Fibroblast of pulmonary artery (primary cell): ENCODE measurements around the gene GSE1.
A peak's percentile ranks its signal among the peaks of the same experiment; 100 is the strongest.

ENCODE experiments used
- DNase-seq: peaks from one replicate; pipeline ENCODE4 v3.0.0-alpha.2; 2010; ENCODE audit warnings: low read depth
- H3K4me3 ChIP-seq: replicated peaks from 2 replicates; pipeline ENCODE4 v1.5.1; 2011; ENCODE audit warnings: low read depth, mild to moderate bottlenecking, control low read depth, low read length, moderate library complexity
- TF ChIP-seq, protein P1 (sequence below): IDR thresholded peaks from 2 replicates; pipeline ENCODE4 v1.5.1; 2011; ENCODE audit warnings: mild to moderate bottlenecking, control low read depth, low read length, inconsistent platforms; ENCODE audit errors: missing control alignments

The GSE1 gene

DNA sequence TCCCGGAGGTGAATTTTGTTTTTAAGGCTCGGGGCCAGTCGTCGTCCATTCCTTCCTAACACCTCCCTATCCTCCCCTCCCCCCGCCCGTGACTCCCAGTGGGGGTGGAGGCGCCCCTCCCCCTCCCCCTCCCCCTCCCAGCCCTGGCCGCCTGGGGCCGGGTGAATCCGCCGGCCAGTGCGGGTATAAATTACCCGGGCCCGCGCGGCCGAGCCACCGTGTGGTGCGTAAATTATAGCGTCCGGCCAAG lies 2.0 kb upstream of the GSE1 start:
- TF ChIP-seq, protein P1, sequence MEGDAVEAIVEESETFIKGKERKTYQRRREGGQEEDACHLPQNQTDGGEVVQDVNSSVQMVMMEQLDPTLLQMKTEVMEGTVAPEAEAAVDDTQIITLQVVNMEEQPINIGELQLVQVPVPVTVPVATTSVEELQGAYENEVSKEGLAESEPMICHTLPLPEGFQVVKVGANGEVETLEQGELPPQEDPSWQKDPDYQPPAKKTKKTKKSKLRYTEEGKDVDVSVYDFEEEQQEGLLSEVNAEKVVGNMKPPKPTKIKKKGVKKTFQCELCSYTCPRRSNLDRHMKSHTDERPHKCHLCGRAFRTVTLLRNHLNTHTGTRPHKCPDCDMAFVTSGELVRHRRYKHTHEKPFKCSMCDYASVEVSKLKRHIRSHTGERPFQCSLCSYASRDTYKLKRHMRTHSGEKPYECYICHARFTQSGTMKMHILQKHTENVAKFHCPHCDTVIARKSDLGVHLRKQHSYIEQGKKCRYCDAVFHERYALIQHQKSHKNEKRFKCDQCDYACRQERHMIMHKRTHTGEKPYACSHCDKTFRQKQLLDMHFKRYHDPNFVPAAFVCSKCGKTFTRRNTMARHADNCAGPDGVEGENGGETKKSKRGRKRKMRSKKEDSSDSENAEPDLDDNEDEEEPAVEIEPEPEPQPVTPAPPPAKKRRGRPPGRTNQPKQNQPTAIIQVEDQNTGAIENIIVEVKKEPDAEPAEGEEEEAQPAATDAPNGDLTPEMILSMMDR: no peak
- no peak for DNase-seq
- peak overlapping the region; percentile 49 for H3K4me3 ChIP-seq

DNA sequence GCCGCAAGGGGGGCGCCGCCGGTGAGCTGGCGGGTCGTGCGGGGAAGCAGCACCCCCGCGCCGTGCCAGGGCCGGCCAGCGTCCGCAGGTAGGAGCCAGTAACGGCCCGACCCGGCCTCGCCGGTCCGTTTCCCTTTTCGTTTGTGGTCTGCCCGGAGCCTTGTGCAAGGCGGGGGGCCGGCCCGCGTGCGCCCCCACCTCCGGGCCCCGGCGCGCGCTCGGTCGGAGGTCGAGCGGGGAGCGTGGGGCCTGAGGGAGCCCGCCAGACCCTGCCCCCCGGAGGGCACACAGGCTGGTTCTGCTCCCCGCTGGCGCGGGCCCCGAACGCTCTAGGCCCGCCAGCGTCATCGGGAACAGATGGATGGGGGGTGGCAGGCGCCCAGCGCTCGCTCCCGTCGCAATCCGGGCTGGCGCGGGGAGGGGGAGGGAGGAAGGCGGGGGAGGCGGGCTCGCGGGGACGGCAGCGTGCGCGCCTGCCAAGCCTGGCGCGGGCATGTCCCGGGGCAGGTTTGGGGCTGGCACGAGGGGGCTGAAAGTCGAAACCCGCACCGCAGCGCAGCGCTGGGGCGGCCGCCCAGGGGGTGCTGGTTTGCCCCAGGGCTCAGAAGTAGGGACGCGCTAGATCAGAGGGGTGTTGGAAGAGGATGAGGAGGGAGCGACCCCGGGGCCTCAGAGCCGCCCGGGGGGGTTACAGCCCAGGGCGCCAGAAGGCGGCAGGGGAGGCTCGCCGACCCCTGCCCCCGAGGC lies 1.5 kb upstream of the GSE1 start:
- DNase-seq: peak; percentile 69
- TF ChIP-seq, protein P1: no peak
- H3K4me3 ChIP-seq: peak overlapping the region; percentile 49

DNA sequence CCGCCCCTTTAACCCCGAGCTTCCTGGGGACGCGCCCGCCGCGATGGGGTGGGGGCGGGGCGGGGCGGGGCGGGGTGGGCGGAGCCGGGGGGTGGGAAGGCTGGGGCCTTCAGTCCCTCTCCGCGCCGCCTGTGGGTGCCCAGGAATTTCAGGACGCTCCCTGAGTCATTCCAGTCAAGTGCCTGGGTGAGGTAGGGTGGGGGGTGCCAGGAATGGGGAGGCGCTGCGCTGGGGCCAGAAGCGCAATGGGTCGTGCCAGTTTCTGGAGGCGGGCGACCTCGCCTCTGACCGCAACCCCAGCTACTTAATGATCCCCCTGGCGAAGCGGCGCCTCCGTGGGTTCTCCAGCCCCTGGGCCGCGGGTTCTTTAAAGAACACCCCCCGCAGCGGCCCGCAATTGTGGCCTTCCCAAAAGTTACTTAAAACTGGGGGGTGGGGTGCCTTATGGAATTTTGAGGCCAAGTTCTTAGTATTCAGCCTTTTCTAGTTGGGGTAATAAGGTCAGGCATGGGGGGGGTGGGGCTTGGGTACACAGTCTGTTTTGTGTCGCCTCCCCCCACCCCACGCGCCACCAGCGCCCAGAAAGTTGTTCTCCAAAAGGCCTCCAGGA lies 826 bp upstream of the GSE1 start:
- TF ChIP-seq, protein P1: no peak
- H3K4me3 ChIP-seq: peak overlapping the region; percentile 49
- peak; percentile 73 for DNase-seq

DNA sequence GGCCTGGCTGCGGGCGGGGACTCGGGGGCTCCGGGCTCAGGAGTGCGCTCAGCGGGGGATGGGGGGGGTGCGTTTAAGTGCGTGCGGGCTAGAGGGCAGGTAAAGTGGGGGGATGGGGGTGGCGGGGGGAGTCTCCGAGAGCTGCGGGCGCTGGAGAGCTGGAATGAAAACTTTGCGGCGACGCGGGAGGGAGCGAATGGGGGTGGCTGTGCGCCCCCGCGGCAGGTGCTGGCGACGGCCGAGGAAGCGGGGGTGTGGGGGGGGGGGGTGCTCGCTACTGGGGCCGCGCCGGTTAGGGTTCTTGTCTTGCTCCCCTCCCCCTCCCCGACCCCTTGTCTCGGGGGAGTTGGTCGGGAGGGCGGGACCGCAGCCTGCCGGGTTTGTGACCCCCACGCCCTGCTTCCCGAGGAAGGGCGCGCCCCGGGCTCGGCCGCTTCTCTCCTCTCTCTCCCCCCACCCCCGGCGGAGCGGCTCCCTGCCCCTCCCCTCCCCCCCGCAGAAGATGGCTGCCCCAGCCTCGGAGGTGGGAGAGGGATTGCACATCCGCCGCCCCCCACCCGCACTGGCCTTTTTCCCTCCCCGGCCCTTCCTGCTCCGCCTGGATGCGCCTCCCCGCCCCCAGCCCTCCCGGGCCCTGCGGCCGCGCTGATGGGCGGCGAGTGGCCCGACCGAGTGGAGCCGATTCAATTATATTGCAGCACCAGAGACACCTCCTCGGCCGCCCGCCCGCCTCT lies 649 bp downstream of the GSE1 start:
- TF ChIP-seq, protein P1: no peak
- no peak for DNase-seq
- peak overlapping the region; percentile 49 for H3K4me3 ChIP-seq

DNA sequence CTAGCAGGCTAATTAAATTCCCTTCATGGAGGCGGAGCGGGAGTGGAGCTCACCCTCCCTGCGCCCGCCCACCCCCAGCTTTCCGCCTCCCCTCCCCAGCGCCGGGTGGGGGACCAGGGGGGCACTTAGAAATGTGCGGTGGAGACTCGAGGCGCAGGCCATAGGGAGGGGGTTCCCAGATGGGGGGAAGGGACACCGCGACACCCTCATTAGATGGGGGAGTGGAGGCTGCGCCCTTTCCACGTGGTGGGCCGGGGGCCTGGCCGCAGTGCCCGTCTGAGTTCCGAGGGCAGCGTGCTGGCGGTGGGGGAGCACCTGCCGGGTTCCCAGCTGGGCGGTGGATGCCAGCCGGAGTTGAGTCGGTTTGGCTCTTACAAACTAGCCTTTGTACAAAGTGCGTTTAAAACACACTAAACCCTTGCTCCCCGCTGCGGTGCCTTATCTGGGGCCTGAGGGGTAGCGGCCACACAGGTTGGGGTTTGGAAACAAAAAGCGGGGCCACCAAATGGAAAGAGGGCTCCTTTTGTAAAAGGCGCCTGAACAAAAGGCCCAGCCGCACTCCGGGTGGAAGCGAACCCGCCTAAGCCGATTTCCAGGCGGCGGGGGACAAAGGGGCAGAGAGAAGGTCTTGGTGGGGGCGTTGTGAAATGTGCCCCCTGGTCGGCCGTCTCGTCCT lies 1.4 kb downstream of the GSE1 start:
- DNase-seq: no peak
- TF ChIP-seq, protein P1: no peak
- H3K4me3 ChIP-seq: no peak overlapping the region

DNA sequence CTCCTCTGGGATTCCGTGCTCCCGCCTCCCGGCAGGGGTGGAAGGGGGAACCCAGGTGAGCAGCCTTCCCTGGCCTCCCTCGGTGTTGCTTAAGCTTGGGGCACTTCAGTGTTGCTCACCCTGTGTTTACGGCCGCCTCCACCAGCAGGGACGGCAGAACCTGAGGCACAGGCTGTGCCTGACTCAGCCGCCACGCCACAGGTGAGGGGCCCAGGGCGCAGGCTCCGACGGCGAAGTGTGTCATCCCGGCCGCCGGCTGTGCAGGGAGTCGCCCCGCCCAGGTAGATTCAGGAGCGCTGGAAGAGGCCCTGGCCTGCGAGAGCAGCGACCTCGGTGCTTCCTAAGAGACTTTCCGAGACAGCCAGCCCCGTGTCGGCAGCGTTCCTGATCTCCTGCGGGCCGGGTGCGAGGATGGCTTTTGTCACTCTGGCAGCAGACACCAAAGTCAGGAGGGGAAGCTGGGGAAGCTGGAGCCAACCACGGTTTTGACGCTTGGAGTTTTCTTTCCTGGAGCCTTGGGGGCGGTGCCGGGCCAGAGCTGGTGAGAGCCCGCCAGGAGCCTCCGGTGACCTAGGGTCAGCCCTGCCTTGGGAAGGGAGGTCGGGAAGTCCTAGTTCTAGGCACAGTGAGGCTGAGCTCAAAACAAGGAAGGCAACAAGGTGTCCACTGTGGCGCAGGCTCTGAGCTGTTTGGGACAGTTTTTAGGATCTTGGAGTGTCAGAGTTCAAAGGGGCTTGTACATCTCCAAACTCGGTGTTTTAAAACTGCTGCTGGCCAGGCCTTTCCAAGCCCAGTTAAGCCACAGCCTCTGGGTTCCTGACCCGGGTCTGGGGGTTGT lies 2.1 kb downstream of the GSE1 start:
- DNase-seq: no peak
- H3K4me3 ChIP-seq: no peak overlapping the region
- TF ChIP-seq, protein P1: no peak
